ENCODE measurements around the gene OLIG2.

DNA sequence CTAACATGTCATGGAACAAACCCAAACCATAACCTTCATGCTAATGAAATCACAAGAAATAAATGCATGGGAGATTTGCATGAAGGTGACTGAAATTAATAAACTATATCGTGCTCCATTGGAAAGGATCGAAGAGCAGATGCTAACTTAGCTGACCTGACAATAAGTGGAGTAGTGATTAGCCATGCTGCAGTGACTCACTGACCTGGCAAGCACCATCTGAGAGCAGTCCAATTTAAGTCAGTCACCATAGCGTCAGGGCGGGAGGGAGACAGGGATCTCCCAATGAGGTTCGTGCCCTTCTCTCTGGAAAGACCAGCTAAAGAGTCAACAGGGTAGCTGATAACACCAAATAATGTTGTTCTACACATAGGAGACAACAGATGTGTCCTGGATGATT is 21.5 kb downstream of the OLIG2 start:
- TF ChIP-seq, protein P1, sequence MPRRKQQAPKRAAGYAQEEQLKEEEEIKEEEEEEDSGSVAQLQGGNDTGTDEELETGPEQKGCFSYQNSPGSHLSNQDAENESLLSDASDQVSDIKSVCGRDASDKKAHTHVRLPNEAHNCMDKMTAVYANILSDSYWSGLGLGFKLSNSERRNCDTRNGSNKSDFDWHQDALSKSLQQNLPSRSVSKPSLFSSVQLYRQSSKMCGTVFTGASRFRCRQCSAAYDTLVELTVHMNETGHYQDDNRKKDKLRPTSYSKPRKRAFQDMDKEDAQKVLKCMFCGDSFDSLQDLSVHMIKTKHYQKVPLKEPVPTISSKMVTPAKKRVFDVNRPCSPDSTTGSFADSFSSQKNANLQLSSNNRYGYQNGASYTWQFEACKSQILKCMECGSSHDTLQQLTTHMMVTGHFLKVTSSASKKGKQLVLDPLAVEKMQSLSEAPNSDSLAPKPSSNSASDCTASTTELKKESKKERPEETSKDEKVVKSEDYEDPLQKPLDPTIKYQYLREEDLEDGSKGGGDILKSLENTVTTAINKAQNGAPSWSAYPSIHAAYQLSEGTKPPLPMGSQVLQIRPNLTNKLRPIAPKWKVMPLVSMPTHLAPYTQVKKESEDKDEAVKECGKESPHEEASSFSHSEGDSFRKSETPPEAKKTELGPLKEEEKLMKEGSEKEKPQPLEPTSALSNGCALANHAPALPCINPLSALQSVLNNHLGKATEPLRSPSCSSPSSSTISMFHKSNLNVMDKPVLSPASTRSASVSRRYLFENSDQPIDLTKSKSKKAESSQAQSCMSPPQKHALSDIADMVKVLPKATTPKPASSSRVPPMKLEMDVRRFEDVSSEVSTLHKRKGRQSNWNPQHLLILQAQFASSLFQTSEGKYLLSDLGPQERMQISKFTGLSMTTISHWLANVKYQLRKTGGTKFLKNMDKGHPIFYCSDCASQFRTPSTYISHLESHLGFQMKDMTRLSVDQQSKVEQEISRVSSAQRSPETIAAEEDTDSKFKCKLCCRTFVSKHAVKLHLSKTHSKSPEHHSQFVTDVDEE (CRISPR knock-in tag; IDR thresholded peaks at IDR 0.05) = no peak
- TF ChIP-seq TOX (CRISPR knock-in tag; IDR thresholded peaks at IDR 0.05; ENCODE audit: borderline replicate concordance) (no peak), ARNTL (CRISPR knock-in tag; IDR thresholded peaks at IDR 0.05; ENCODE audit: borderline replicate concordance, low read depth) (no peak), GLIS3 (CRISPR knock-in tag; IDR thresholded peaks at IDR 0.05) (no peak), PPARA (CRISPR knock-in tag; IDR thresholded peaks at IDR 0.05; ENCODE audit: borderline replicate concordance) (no peak), ZFP3 (CRISPR knock-in tag; IDR thresholded peaks at IDR 0.05) (no peak)
